Measurements from ENCODE around the gene EPS8L1.

- TF ChIP-seq CTCF (conservative IDR thresholded peaks at IDR 0.05 in 1 of 2, IDR thresholded peaks at IDR 0.05 in 1 of 2; ENCODE audit: extremely low read depth in 1 of 2, insufficient read depth in 1 of 2, low read depth in 1 of 2, low read length in 2 of 2) (no peak), EZH2 (IDR thresholded peaks at IDR 0.05; ENCODE audit: borderline replicate concordance, low read length) (no peak)
Observed at GRCh38 chr19:55136399-55137102, 60.9 kb downstream of the EPS8L1 start.

Data from mammary epithelial cell (primary cell).